ENCODE measurements around the gene IGSF22.

- no peak for TF ChIP-seq CTCF (IDR thresholded peaks at IDR 0.05; ENCODE audit: poor library complexity, severe bottlenecking)
- no peak for TF ChIP-seq RAD21 (conservative IDR thresholded peaks at IDR 0.05)
These were observed 29.3 kb downstream of the IGSF22 start for GRCh38 chr11:18696638-18697225.
